Transverse colon (tissue), 4 donors: ENCODE measurements around the gene EYA4.

Source experiments
- EP300 ChIP-seq: sonication (generic); formaldehyde crosslinking; IDR thresholded peaks from one replicate; pipeline ENCODE4 v1.6.1; 2017; ENCODE audit warnings: antibody characterized with exemption, low read depth
- POLR2A ChIP-seq: fragments of 450-650 bp; IDR thresholded peaks from one replicate; pipeline ENCODE4 v1.6.1; 2016; ENCODE audit warnings: antibody characterized with exemption, mild to moderate bottlenecking, moderate library complexity
- POLR2AphosphoS5 ChIP-seq, 3 donors: sonication (generic); formaldehyde crosslinking; IDR thresholded peaks; one replicate each; pipeline ENCODE4 v1.6.1; 2016; ENCODE audit warnings: antibody characterized with exemption in 3 of 3
- TF ChIP-seq, protein P1 (sequence below), 5 experiments: fragments of 200-600 bp in 3 of 5; fragments of 450-650 bp in 2 of 5; sonication (generic) in 3 of 5; IDR thresholded peaks; 1 replicate in 2 of 5; 2 replicates in 3 of 5; pipeline ENCODE4 v1.5.1; 2016 to 2017; ENCODE audit warnings: antibody characterized with exemption in 5 of 5, inconsistent platforms in 3 of 5, mild to moderate bottlenecking in 2 of 5, moderate library complexity in 1 of 5

DNA sequence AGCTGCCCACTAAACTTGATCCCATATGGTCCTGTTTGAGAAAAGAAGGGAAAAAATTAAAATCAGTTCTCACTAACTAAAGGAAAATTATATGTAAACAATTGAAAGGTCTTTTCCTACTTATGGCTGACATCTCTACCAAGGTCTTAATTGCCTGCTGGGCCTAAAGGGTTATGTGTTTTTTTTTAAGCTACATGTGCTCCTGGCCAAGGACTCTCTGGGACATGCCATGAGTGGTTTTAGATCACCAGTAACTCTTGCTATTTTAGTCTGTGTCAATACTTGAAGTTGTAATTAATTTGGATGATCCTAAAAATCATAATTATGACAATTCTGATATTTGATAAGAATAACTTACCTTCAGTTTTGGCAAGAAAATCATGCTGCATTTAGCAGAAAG, 35.9 kb upstream of the EYA4 start:
- TF ChIP-seq POLR2A, result no peak
- TF ChIP-seq, protein P1, sequence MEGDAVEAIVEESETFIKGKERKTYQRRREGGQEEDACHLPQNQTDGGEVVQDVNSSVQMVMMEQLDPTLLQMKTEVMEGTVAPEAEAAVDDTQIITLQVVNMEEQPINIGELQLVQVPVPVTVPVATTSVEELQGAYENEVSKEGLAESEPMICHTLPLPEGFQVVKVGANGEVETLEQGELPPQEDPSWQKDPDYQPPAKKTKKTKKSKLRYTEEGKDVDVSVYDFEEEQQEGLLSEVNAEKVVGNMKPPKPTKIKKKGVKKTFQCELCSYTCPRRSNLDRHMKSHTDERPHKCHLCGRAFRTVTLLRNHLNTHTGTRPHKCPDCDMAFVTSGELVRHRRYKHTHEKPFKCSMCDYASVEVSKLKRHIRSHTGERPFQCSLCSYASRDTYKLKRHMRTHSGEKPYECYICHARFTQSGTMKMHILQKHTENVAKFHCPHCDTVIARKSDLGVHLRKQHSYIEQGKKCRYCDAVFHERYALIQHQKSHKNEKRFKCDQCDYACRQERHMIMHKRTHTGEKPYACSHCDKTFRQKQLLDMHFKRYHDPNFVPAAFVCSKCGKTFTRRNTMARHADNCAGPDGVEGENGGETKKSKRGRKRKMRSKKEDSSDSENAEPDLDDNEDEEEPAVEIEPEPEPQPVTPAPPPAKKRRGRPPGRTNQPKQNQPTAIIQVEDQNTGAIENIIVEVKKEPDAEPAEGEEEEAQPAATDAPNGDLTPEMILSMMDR (IDR thresholded peaks at IDR 0.05), result no peak
- no peak for TF ChIP-seq EP300
- TF ChIP-seq POLR2AphosphoS5 (IDR thresholded peaks at IDR 0.05), result no peak
